Lower leg skin (tissue), 3 donors: ENCODE measurements around the gene KDM4B.

ENCODE experiments used
- CTCF ChIP-seq, 3 donors: fragments of 450-650 bp; IDR thresholded peaks; one replicate each; pipeline ENCODE4 v1.5.1; 2016; ENCODE audit warnings: antibody characterized with exemption in 3 of 3, mild to moderate bottlenecking in 3 of 3, moderate library complexity in 2 of 3
- POLR2A ChIP-seq, 2 donors: fragments of 450-650 bp; IDR thresholded peaks; one replicate each; pipeline ENCODE4 v1.6.1; 2016 to 2017; ENCODE audit warnings: antibody characterized with exemption in 2 of 2, mild to moderate bottlenecking in 1 of 2, moderate library complexity in 1 of 2

DNA sequence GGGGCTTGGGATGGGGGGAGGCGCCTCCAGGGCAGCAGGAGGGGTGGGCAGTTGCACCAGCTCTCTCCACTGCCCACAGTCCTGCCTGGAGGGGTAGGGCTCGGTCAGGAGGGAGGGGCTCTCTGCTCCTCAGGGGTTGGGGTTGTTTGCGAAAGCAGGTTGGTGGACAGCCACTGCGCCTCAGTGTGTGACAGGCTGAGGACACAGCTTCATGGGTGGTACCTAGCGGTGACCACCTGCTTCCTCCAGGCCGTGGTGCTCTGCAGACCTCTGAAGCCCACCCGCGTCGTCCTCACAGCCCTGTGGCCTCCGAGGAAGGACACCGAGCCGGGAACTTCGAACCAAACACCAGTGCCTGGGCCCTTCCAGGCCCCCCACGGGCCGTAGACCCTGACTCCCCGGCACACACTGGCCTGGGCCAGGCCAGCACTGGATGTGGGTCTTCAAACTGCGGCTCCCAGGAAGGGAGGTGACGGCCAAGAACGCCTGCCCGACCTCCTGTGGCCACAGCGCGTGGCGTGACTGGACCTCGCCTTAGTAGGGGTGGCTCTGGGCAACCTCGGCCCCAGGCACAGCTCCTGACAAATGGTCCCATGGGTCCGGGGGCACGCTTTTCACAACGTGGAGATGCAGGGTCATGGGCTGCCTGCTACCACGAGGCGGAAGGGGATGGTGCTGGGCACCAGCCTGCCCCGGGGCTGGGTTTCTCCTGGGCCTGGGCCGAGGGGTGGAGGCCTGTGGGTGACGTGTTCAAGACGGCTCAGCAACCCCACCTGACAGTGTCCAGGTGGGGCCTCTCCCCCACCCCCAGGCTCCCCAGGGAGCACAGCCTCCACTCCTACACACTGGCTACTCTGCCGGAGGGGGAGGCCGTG lies 173.2 kb downstream of the KDM4B start:
- no peak for TF ChIP-seq CTCF (IDR thresholded peaks at IDR 0.05)
- no peak for TF ChIP-seq POLR2A (IDR thresholded peaks at IDR 0.05)
